CD4-positive, alpha-beta T cell (primary cell): ENCODE measurements around the gene FGFBP3. TPM values are rescaled to one million over a fixed set of nuclear protein-coding genes. Genes with fewer than 3 reads are reported as not detected.

Experiments used
- ATAC-seq: fragments of 200-7000 bp; cut with Tn5 transposase; one replicate; pipeline ENCODE4 v1.10.0; 2022; ENCODE audit warnings: mild to moderate bottlenecking; ENCODE audit not compliant: poor library complexity
- CTCF ChIA-PET: fragments of 350-600 bp; sonication (Branson Sonifier 250); formaldehyde crosslinking; loops from one replicate; lab custom pipeline; 2021; ENCODE audit warnings: antibody characterized with exemption, inconsistent platforms; lab: Charles Lee
- POLR2A ChIA-PET: fragments of 350-600 bp; sonication (Branson Sonifier 250); formaldehyde crosslinking; loops from one replicate; lab custom pipeline; 2021; ENCODE audit warnings: antibody characterized with exemption, inconsistent platforms; lab: Charles Lee
- DNase-seq, 14 experiments: peaks; one replicate each; pipeline ENCODE4 v3.0.0-alpha.2; 2013 to 2020; ENCODE audit warnings: mixed read lengths in 2 of 14
- H3K27ac ChIP-seq, 2 donors: one replicate each; pipeline versions ENCODE4 v1.5.1 to v1.7.0; 2013; ENCODE audit warnings: low read length in 2 of 2, low read depth in 1 of 2, mild to moderate bottlenecking in 1 of 2
- H3K27me3 ChIP-seq, 2 experiments: 1 replicate in 1 of 2; 2 replicates in 1 of 2; pipeline versions ENCODE4 v1.6.1 to v1.7.0; 2013; ENCODE audit warnings: low read length in 2 of 2, control low read depth in 1 of 2, mild to moderate bottlenecking in 1 of 2, moderate library complexity in 1 of 2; ENCODE audit not compliant: insufficient read depth in 2 of 2, control insufficient read depth in 1 of 2
- H3K36me3 ChIP-seq: one replicate; pipeline ENCODE4 v1.6.1; 2013; ENCODE audit warnings: low read length, control low read depth; ENCODE audit not compliant: insufficient read depth
- H3K4me1 ChIP-seq: one replicate; pipeline ENCODE4 v1.6.1; 2013; ENCODE audit warnings: low read length, control low read depth; ENCODE audit not compliant: insufficient read depth
- H3K4me3 ChIP-seq: one replicate; pipeline ENCODE4 v1.5.1; 2013; ENCODE audit warnings: mild to moderate bottlenecking, low read length, moderate library complexity
- H3K9me3 ChIP-seq, 2 experiments: 1 replicate in 1 of 2; 2 replicates in 1 of 2; pipeline versions ENCODE4 v1.6.1 to v1.7.0; 2013; ENCODE audit warnings: low read length in 2 of 2, mild to moderate bottlenecking in 2 of 2, control low read depth in 1 of 2, moderate library complexity in 1 of 2; ENCODE audit not compliant: control insufficient read depth in 1 of 2, insufficient read depth in 1 of 2
- H3K27ac Mint-ChIP-seq: one replicate; pipeline ENCODE4 v1.8.0; 2020; ENCODE audit warnings: mixed read lengths
- H3K27me3 Mint-ChIP-seq: one replicate; pipeline ENCODE4 v1.8.0; 2021; ENCODE audit warnings: mixed read lengths
- H3K36me3 Mint-ChIP-seq: one replicate; pipeline ENCODE4 v1.8.0; 2021; ENCODE audit warnings: low read depth, mixed read lengths
- H3K4me1 Mint-ChIP-seq: one replicate; pipeline ENCODE4 v1.8.0; 2021; ENCODE audit warnings: low read depth, mixed read lengths
- H3K4me3 Mint-ChIP-seq: one replicate; pipeline ENCODE4 v1.8.0; 2020; ENCODE audit warnings: mild to moderate bottlenecking, mixed read lengths
- H3K9me3 Mint-ChIP-seq: one replicate; pipeline ENCODE4 v1.8.0; 2020; ENCODE audit warnings: mixed read lengths
- intact Hi-C, 2 experiments: fragments of 100-400 bp; cut with DNase I in 1 of 2; cut with micrococcal nuclease in 1 of 2; formaldehyde crosslinking; loops; one replicate each; pipeline versions ENCODE4 v1.15.1 to v1.9.0; 2023 to 2025; cut with DNase I, micrococcal nuclease
- total RNA-seq, 174 experiments: library from RNA in 2 of 174; stranded (reverse) in 2 of 174; gene quantifications; one replicate each; pipeline ENCODE4 v1.2.3 and lab custom pipeline; 2021 to 2026
- TF ChIP-seq, protein P1 (sequence below): fragments of 200-600 bp; IDR thresholded peaks from one replicate; pipeline ENCODE4 v1.8.0; 2022; ENCODE audit warnings: antibody characterized with exemption, mild to moderate bottlenecking

FGFBP3 gene
- total RNA-seq, 2 experiments from 2014 or later: 1.4 to 1.5 TPM

DNA sequence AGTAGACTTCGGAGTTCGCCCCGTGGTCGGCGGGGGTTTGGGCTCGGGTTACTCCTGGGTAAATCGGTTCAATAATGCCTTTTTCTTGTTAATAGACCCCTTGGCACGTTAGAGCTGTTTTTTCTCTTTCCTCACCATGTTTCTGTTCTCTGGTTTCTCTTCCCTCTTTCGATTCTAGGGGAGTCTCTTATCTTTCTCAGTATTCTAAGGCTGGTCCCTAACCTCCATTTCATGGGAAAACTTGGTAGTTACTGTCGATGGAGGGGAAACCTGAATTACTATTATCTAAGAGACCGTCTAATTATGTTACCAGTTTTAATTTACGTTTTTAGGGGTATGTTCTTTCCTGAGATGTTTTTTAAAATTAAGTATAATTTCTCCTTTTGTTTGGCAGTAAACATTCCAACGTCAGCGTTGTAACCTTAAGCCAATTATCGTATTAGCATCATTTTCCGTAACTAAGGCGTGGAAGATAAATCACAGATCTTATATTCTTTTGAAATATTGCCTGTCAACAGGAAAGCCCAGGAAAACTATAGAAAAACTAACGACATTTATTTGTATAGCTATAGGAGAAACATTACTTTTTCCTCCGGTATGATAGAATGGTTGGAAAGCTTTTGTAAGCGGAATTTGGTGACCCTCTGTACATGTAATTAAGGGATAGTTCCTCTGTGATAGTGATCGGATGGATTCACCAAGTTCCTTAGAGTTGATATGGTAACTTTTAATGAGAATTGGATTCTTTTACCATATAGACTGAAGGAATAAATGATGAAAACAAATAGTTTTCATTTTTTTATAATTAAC, 15.1 kb upstream of the FGFBP3 start:
- Mint-ChIP-seq H3K9me3 (no peaks in the 10 kb centered on the region), H3K27me3 (no peaks in the 10 kb centered on the region), H3K27ac (peak overlapping the region; percentile 98), H3K36me3 (peaks cover 26% of the 10 kb centered on the region), H3K4me3 (peak overlapping the region; percentile 98), H3K4me1 (peaks cover 53% of the 10 kb centered on the region)
- H3K36me3 ChIP-seq: peaks cover 7% of the 10 kb centered on the region
- peak overlapping the region; percentile 86 for H3K4me3 ChIP-seq
- DNase-seq (no peak), ATAC-seq (no peak)
- POLR2A ChIA-PET: interaction anchor here (0.6 to 2.8 kb wide), 21 partner anchors 9 to 1053 kb away, joined by 3 to 77 read pairs (median 5); partner anchors contain the start of genes CPEB3, EXOC6, FGFBP3 and MARCHF5
- TF ChIP-seq, protein P1, sequence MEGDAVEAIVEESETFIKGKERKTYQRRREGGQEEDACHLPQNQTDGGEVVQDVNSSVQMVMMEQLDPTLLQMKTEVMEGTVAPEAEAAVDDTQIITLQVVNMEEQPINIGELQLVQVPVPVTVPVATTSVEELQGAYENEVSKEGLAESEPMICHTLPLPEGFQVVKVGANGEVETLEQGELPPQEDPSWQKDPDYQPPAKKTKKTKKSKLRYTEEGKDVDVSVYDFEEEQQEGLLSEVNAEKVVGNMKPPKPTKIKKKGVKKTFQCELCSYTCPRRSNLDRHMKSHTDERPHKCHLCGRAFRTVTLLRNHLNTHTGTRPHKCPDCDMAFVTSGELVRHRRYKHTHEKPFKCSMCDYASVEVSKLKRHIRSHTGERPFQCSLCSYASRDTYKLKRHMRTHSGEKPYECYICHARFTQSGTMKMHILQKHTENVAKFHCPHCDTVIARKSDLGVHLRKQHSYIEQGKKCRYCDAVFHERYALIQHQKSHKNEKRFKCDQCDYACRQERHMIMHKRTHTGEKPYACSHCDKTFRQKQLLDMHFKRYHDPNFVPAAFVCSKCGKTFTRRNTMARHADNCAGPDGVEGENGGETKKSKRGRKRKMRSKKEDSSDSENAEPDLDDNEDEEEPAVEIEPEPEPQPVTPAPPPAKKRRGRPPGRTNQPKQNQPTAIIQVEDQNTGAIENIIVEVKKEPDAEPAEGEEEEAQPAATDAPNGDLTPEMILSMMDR: no peak
- H3K4me1 ChIP-seq: peaks cover 24% of the 10 kb centered on the region
- peaks cover 1 to 3% of the 10 kb centered on the region in 2 experiments for H3K9me3 ChIP-seq
- CTCF ChIA-PET: interaction anchor here (1.0 to 4.0 kb wide), 5 partner anchors 12 to 515 kb away, joined by 3 to 24 read pairs (median 7); partner anchors contain the start of gene FGFBP3
- intact Hi-C loops: loop anchor here (5.0 to 10.0 kb wide), 8 partner anchors 127 to 1570 kb away; partner anchors contain the start of genes RPP30 (in 2 of the 2), TNKS2 (in 2 of the 2), CEP55 (in 1 of the 2) and CPEB3 (in 1 of the 2)
- H3K27me3 ChIP-seq: peaks cover 0 to 1% of the 10 kb centered on the region in 2 experiments
- H3K27ac ChIP-seq: peak overlapping the region; percentile 93 to 97

DNA sequence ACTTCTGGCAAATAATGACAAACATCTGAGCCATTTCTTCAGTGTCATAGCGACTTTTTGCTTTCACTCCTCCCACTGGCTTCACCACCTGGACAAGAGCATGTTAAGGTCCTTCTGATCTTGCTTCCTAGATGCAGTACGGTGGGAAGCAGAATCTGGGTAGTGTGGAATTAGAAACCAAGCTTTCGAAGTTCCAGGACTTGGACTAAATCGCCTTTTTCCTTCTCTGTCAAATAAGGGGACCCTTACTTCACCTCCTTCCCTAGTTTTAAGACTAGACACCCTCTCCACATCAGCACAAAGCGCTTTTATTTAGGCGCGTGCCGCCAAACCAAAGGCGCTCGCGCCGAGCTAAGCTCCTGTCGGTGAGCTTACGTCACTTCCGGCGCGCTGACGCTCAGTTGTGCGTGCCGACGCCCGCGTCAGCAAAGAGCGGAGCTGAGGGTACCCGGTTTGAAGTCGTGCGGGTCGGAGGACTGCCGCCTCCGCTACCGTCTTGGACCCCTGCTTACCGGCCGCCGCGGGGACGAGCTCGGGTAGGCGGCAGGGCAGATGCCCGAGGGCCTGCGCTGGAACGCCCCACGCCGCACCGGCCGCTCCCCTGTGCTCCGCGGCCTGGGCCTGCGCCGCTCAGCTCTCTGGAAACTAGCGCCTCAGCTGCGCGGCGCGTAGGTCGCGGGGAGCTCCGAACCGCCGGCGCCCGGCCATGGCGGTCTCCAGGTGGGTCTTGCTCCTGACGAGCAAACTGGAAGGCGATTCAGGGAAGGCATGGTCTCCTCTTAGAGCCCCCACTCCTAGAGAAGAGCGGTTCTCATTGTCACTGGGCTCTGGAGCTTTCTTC, 14.3 kb upstream of the FGFBP3 start, which contains the start of gene BTAF1:
Gene BTAF1 (plus strand): TSS at position 400 of the 841 bp plus-strand sequence. CDS start 307 bp downstream, at position 707.
- H3K4me1 ChIP-seq: peaks cover 20% of the 10 kb centered on the region
- peaks cover 4% of the 10 kb centered on the region for H3K36me3 ChIP-seq
- TF ChIP-seq, protein P1: no peak
- DNase-seq (peak; percentile 84 to 98 (median 90)), ATAC-seq (peak; percentile 93)
- H3K27me3 Mint-ChIP-seq: peaks cover under 1% of the 10 kb centered on the region
- peaks cover 4 to 5% of the 10 kb centered on the region in 2 experiments for H3K9me3 ChIP-seq
- POLR2A ChIA-PET: interaction anchor here (0.6 to 2.8 kb wide), 22 partner anchors 9 to 1052 kb away, joined by 3 to 77 read pairs (median 4); partner anchors contain the start of genes CPEB3, EXOC6, FGFBP3 and MARCHF5
- peak within 1 kb of the TSS; percentile 98 for H3K4me3 Mint-ChIP-seq
- peaks cover 26% of the 10 kb centered on the region for H3K36me3 Mint-ChIP-seq
- CTCF ChIA-PET: interaction anchor here (1.0 to 4.0 kb wide), 5 partner anchors 11 to 514 kb away, joined by 3 to 24 read pairs (median 7); partner anchors contain the start of gene FGFBP3
- H3K27ac ChIP-seq: peak within 1 kb of the TSS; percentile 93 to 97
- H3K9me3 Mint-ChIP-seq: no peaks in the 10 kb centered on the region
- peaks cover 4 to 6% of the 10 kb centered on the region in 2 experiments for H3K27me3 ChIP-seq
- intact Hi-C loops: loop anchor here (2.0 to 10.0 kb wide), 9 partner anchors 15 to 1571 kb away; partner anchors contain the start of genes RPP30 (in 2 of the 2), TNKS2 (in 2 of the 2), CEP55 (in 1 of the 2) and CPEB3 (in 1 of the 2)
- peak within 1 kb of the TSS; percentile 98 for H3K27ac Mint-ChIP-seq
- H3K4me3 ChIP-seq: peak within 1 kb of the TSS; percentile 86
- H3K4me1 Mint-ChIP-seq: peaks cover 47% of the 10 kb centered on the region
